Stimulated activated CD4-positive, alpha-beta T cell treated with anti-CD3 and anti-CD28 coated beads, Interleukin-2, amount 100 ng/mL, for 48 hours (primary cell): Measurements from ENCODE around the gene SCYGR7.

Experiments
- DNase-seq, 2 donors: peaks; one replicate each; pipeline ENCODE4 v3.0.0-alpha.2; 2020

SCYGR7 gene

GRCh38 chr2:227759411-227760118 is 31.4 kb downstream of the SCYGR7 start:
- DNase-seq: no peak

- no peak for DNase-seq
These were observed 33.8 kb downstream of the SCYGR7 start for GRCh38 chr2:227761740-227762476.

- no peak for DNase-seq
These were observed 37.7 kb downstream of the SCYGR7 start for GRCh38 chr2:227765788-227766372.

GRCh38 chr2:227766373-227766883 is 38.3 kb downstream of the SCYGR7 start:
- DNase-seq: peak; percentile 53 to 59

- no peak for DNase-seq
These were observed 39.7 kb downstream of the SCYGR7 start for GRCh38 chr2:227767830-227768229.

GRCh38 chr2:227772197-227772661 is 44.1 kb downstream of the SCYGR7 start:
- DNase-seq: no peak

- no peak for DNase-seq
These were observed 44.8 kb downstream of the SCYGR7 start for GRCh38 chr2:227772932-227773331.

GRCh38 chr2:227774011-227774624 is 46.0 kb downstream of the SCYGR7 start:
- no peak for DNase-seq

GRCh38 chr2:227774895-227775842 is 47.0 kb downstream of the SCYGR7 start:
- DNase-seq: no peak
